Activated naive CD8-positive, alpha-beta T cell treated with anti-CD3 and anti-CD28 coated beads, Interleukin-2, amount 50 U/mL, for 24 hours (primary cell): ENCODE measurements around the gene BEST2.
A peak's percentile ranks its signal among the peaks of the same experiment; 100 is the strongest.

Source experiments
- ATAC-seq: fragments of 150-1000 bp; cut with Tn5 transposase; one replicate; pipeline ENCODE4 v1.10.0; 2021
- DNase-seq: peaks from one replicate; pipeline ENCODE4 v3.0.0; 2021
- H3K27ac Mint-ChIP-seq: one replicate; pipeline ENCODE4 v1.8.0; 2021; ENCODE audit warnings: mild to moderate bottlenecking, mixed read lengths
- H3K27me3 Mint-ChIP-seq: one replicate; pipeline ENCODE4 v1.8.0; 2021; ENCODE audit warnings: mixed read lengths
- H3K36me3 Mint-ChIP-seq: one replicate; pipeline ENCODE4 v1.8.0; 2021; ENCODE audit warnings: low read depth, mixed read lengths
- H3K4me1 Mint-ChIP-seq: one replicate; pipeline ENCODE4 v1.8.0; 2021; ENCODE audit warnings: mixed read lengths
- H3K4me3 Mint-ChIP-seq: one replicate; pipeline ENCODE4 v1.8.0; 2021; ENCODE audit warnings: mild to moderate bottlenecking, moderate library complexity, mixed read lengths
- H3K9me3 Mint-ChIP-seq: one replicate; pipeline ENCODE4 v1.8.0; 2021; ENCODE audit warnings: mixed read lengths

Gene BEST2

GRCh38 chr19:12772323-12772722, 20.7 kb downstream of the BEST2 start:
- no peaks in the 10 kb centered on the region for H3K9me3 Mint-ChIP-seq
- DNase-seq, result no peak
- H3K4me3 Mint-ChIP-seq, result no peak overlapping the region
- H3K4me1 Mint-ChIP-seq, result peaks cover 15% of the 10 kb centered on the region
- no peak overlapping the region for H3K27ac Mint-ChIP-seq
- no peaks in the 10 kb centered on the region for H3K27me3 Mint-ChIP-seq
- no peaks in the 10 kb centered on the region for H3K36me3 Mint-ChIP-seq
- ATAC-seq, result no peak

DNA sequence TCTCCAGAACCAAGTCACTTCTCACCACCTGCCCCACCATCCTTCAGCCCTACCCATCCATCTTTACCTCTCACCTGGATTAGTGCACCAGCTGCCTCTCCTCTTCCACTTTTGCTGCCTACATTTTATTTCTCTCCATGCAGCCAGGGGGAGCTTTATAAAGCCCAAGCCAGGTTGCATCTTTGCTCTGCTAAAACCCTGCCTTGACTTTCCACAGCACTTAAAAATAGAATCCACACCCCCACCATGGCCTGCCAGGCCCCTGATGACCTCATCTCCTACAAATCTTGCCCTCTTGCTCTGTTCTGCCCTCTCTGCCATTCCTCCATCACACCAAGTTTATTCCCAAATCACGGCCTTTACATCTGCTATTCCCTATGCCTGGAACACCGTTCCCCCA, 22.0 kb downstream of the BEST2 start:
- H3K9me3 Mint-ChIP-seq, result no peaks in the 10 kb centered on the region
- H3K4me3 Mint-ChIP-seq, result no peak overlapping the region
- no peak overlapping the region for H3K27ac Mint-ChIP-seq
- no peaks in the 10 kb centered on the region for H3K36me3 Mint-ChIP-seq
- ATAC-seq (no peak), DNase-seq (no peak)
- no peaks in the 10 kb centered on the region for H3K27me3 Mint-ChIP-seq
- H3K4me1 Mint-ChIP-seq, result peaks cover 25% of the 10 kb centered on the region

DNA sequence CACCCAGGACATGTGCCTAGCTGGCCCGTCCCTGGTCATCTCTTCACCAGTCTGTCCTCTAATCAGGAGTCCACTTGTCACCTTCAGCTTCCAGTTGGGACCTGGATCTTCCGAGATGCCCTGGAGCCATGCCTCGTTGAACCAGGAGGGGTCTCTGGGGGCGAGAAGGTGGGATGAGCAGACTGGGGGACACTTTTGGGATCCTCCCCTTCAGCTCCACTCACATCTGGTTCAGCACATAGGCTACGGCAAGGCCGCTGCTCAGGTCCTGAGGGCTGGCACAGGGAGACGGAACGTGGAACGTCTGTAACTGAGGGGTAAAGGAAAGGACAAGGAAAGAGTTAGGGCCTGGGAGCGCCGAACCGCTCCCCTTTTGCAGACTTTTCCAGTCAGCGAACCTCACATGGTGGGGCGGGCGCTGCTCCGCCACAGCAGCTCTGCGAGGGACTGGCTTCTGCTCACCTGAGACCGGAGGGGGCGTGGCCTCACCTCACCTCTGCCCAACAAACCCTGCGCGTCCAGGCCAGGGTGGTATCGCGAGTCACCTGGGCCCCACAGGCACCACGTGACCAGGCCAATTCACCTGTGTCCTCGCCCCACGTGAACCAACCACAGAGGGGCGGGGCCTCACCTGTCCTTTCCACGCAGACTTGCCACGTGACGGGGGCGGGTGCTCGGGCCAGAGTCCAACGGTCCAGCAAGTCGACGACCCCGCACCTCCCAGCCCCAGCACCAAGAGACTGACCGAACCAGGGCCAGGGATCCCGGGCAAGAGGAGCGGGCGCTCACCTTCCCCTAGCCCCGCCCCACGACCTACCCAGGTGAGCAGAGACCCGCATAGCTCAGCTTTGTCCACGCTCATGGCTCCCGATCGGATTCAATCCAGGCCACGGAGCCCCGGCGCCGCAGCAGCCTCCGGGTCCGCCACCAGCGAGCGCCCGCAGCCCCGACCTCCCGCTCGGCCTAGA, 23.3 kb downstream of the BEST2 start, which contains the start of gene HOOK2:
HOOK2 (minus strand) TSS at position 965 of the 968 bp plus-strand sequence; CDS start at position 862, 103 bp downstream.
- DNase-seq (no peak), ATAC-seq (no peak)
- H3K27me3 Mint-ChIP-seq, result no peaks in the 10 kb centered on the region
- H3K36me3 Mint-ChIP-seq, result no peaks in the 10 kb centered on the region
- H3K4me3 Mint-ChIP-seq, result peak within 1 kb of the TSS; percentile 75
- H3K4me1 Mint-ChIP-seq, result peaks cover 38% of the 10 kb centered on the region
- H3K9me3 Mint-ChIP-seq, result no peaks in the 10 kb centered on the region
- H3K27ac Mint-ChIP-seq, result peak within 1 kb of the TSS; percentile 72

GRCh38 chr19:12777217-12778016, 25.8 kb downstream of the BEST2 start:
- ATAC-seq (peak; percentile 34), DNase-seq (peak; percentile 90)
- Mint-ChIP-seq H3K27me3 (no peaks in the 10 kb centered on the region), H3K4me3 (peak overlapping the region; percentile 84), H3K27ac (peak overlapping the region; percentile 85), H3K36me3 (no peaks in the 10 kb centered on the region), H3K9me3 (no peaks in the 10 kb centered on the region), H3K4me1 (peaks cover 52% of the 10 kb centered on the region)

GRCh38 chr19:12778017-12778904, 26.7 kb downstream of the BEST2 start:
- no peaks in the 10 kb centered on the region for H3K27me3 Mint-ChIP-seq
- no peaks in the 10 kb centered on the region for H3K9me3 Mint-ChIP-seq
- H3K27ac Mint-ChIP-seq, result peak overlapping the region; percentile 85
- ATAC-seq (peak; percentile 7), DNase-seq (peak; percentile 61)
- peak overlapping the region; percentile 84 for H3K4me3 Mint-ChIP-seq
- no peaks in the 10 kb centered on the region for H3K36me3 Mint-ChIP-seq
- H3K4me1 Mint-ChIP-seq, result peaks cover 54% of the 10 kb centered on the region

DNA sequence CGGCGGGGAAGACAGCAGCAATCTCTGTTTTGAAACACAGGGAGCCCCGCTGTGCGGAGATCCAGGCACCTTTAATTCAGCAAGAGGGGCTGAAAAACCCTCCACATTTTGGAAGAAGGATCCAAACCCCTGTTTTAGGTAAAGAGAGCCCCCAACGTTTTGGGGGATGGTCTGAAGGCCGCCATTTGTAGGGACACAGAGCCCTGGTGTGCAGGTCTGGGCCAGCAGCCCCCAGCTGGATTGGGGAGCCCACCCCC, 27.2 kb downstream of the BEST2 start:
- peaks cover 53% of the 10 kb centered on the region for H3K4me1 Mint-ChIP-seq
- no peaks in the 10 kb centered on the region for H3K36me3 Mint-ChIP-seq
- H3K4me3 Mint-ChIP-seq, result peak overlapping the region; percentile 84
- peak overlapping the region; percentile 85 for H3K27ac Mint-ChIP-seq
- no peaks in the 10 kb centered on the region for H3K9me3 Mint-ChIP-seq
- DNase-seq (no peak), ATAC-seq (no peak)
- H3K27me3 Mint-ChIP-seq, result no peaks in the 10 kb centered on the region

DNA sequence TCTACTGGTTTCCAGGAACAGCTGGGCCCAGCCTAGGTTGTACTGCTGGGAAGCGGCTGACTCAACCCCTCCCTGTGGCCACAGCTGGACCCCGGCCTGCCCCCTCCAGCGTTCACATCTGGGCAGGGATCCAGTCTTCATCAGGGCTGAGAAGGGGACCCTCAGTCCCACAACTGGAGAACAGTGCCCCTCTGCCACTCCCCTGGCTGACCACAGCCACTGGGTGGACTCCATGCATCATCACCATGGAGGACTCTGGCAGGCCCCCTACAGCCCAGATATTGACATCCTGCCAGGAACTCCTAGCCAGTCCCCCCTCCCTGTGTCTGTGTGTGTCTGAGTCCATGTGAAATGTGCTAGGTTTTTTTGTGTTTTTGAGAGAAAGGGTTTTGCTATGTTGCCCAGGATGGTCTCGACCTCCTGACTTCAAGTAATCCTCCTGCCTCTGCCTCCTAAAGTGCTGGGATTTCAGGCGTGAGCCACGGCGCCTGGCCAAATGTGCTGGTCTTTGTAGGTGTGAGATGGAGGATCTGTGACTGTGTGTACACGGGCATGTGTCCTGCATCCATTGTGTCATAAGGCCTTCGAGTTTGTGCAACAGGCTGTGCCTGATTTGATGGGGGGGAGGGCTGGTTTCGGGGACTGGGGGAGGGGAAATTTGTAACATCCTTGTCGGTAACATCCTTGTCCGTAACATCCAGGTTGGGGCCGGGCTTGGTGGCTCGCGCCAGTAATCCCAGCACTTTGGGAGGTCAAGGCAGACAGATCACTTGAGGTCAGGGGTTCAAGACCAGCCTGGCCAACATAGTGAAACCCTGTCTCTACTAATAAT, 27.8 kb downstream of the BEST2 start:
- H3K9me3 Mint-ChIP-seq, result no peaks in the 10 kb centered on the region
- peak overlapping the region; percentile 84 for H3K4me3 Mint-ChIP-seq
- ATAC-seq (no peak), DNase-seq (no peak)
- peaks cover 51% of the 10 kb centered on the region for H3K4me1 Mint-ChIP-seq
- H3K36me3 Mint-ChIP-seq, result no peaks in the 10 kb centered on the region
- peak overlapping the region; percentile 85 for H3K27ac Mint-ChIP-seq
- H3K27me3 Mint-ChIP-seq, result no peaks in the 10 kb centered on the region

- no peaks in the 10 kb centered on the region for H3K27me3 Mint-ChIP-seq
- H3K4me1 Mint-ChIP-seq, result peaks cover 51% of the 10 kb centered on the region
- peak overlapping the region; percentile 96 for H3K27ac Mint-ChIP-seq
- no peaks in the 10 kb centered on the region for H3K36me3 Mint-ChIP-seq
- DNase-seq, result no peak
- peak overlapping the region; percentile 73 for H3K4me3 Mint-ChIP-seq
- ATAC-seq, result no peak
- H3K9me3 Mint-ChIP-seq, result no peaks in the 10 kb centered on the region
These were observed 30.5 kb downstream of the BEST2 start for GRCh38 chr19:12782174-12782423.

DNA sequence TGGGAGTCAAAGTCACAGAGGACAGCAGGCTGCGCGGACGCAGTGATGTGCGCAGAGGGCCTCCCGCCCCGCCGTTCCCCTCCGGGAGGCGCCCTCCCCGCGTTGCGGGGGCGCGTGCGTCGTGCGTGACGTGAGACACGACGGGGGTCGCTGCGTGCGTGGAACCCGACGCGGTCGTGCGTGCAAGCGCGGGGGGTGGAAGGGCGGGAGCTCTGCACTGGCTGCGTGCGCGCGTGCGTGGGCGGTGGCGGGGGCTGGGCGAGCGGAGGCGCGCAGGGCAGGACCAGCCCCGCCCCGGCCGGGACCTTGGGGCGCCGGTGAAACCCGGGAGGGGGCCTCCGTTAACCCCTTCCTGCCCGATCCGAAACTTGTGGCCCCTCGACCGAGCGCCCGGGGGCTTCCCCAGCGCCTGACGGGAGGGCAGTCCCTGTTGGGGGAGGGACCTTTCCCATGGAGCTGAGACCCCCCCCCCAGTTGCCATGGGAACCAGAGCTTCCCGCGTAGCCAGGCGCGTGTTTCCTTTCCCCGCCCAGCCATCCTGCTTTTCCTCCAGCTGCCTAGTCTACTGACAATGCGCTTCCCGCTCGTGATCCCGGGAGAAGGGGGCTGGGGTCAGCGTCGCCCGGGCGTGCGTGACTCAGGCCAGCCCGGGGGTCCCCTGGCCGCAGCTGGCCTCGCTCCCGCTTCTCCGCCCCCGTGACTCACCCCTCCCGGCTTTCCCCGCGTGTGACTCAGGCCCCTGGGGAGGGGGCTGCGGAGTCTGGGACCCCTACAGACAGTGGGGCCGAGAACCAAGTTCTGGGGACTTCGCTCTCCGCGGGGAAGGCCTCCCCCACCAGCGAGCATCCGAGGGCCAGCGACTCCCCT, 31.1 kb downstream of the BEST2 start:
- H3K9me3 Mint-ChIP-seq, result no peaks in the 10 kb centered on the region
- H3K36me3 Mint-ChIP-seq, result no peaks in the 10 kb centered on the region
- DNase-seq (peak; percentile 93), ATAC-seq (peak; percentile 38)
- peak overlapping the region; percentile 76 for H3K4me3 Mint-ChIP-seq
- H3K4me1 Mint-ChIP-seq, result peaks cover 49% of the 10 kb centered on the region
- peak overlapping the region; percentile 96 for H3K27ac Mint-ChIP-seq
- no peaks in the 10 kb centered on the region for H3K27me3 Mint-ChIP-seq

DNA sequence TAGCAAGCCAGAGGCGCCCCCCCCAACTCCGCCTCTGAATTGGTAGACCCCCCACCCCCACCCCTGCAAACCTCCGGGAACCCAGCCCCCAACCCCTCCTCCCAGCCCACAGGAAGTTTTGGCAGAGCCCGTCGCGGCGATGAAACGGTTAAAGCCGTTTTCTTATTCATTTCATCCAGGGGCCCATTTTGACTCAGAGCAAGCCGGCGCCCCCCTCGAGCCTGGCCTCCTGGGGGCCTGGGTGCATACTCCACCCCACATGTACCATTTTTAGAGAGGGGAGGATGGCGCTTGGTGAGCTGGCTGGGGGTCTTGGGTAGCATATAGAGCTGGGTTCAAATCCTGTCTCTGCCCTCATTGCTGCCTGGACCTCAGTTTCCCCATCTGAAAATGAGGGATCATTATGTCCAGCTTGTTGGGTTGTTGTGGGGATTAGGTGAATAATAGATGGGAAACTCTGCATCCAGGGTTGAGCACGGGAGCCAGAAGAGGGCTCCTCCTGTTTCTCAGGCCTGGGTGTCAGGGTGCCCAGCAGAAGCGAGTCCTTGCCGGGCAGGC, 31.8 kb downstream of the BEST2 start:
- H3K4me1 Mint-ChIP-seq, result peaks cover 52% of the 10 kb centered on the region
- H3K9me3 Mint-ChIP-seq, result no peaks in the 10 kb centered on the region
- DNase-seq (no peak), ATAC-seq (peak; percentile 35)
- H3K27ac Mint-ChIP-seq, result no peak overlapping the region
- peak overlapping the region; percentile 76 for H3K4me3 Mint-ChIP-seq
- no peaks in the 10 kb centered on the region for H3K27me3 Mint-ChIP-seq
- H3K36me3 Mint-ChIP-seq, result no peaks in the 10 kb centered on the region

- Mint-ChIP-seq H3K9me3 (no peaks in the 10 kb centered on the region), H3K36me3 (no peaks in the 10 kb centered on the region), H3K27me3 (no peaks in the 10 kb centered on the region), H3K4me1 (peaks cover 52% of the 10 kb centered on the region), H3K27ac (no peak overlapping the region), H3K4me3 (peak overlapping the region; percentile 76)
- DNase-seq, result no peak
- ATAC-seq, result no peak
These were observed 32.3 kb downstream of the BEST2 start for GRCh38 chr19:12783849-12784393.

DNA sequence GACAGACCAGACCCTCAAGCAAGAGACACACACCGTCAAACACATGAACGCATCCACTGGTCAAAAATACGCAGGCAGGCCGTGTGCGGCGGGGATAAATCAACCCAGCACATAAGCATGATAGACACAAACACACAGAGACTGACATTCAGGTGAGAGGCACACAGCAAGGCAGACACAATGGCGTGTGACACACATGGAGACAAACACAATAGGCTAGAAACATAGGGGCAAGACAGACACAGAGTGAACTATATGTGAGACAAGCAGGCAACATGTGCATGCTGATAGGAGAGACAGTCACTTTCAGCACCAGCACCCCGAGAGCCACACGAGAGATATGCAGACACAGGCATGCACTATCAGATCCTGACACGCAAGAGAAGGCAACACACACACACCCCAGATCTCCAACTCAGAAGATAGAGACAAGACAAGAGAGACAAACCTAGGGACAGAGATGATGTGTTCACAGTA, 32.8 kb downstream of the BEST2 start:
- no peak for DNase-seq
- Mint-ChIP-seq H3K4me3 (no peak overlapping the region), H3K4me1 (peaks cover 51% of the 10 kb centered on the region), H3K27me3 (no peaks in the 10 kb centered on the region), H3K36me3 (no peaks in the 10 kb centered on the region), H3K9me3 (no peaks in the 10 kb centered on the region), H3K27ac (no peak overlapping the region)
- no peak for ATAC-seq
